ENCODE measurements around the gene CLIP2.
"Not testable (repeated sequence)": the region's sequence is repeated elsewhere in the genome, so short reads cannot be mapped to it uniquely, and the experiment has no call there.

Gene CLIP2

DNA sequence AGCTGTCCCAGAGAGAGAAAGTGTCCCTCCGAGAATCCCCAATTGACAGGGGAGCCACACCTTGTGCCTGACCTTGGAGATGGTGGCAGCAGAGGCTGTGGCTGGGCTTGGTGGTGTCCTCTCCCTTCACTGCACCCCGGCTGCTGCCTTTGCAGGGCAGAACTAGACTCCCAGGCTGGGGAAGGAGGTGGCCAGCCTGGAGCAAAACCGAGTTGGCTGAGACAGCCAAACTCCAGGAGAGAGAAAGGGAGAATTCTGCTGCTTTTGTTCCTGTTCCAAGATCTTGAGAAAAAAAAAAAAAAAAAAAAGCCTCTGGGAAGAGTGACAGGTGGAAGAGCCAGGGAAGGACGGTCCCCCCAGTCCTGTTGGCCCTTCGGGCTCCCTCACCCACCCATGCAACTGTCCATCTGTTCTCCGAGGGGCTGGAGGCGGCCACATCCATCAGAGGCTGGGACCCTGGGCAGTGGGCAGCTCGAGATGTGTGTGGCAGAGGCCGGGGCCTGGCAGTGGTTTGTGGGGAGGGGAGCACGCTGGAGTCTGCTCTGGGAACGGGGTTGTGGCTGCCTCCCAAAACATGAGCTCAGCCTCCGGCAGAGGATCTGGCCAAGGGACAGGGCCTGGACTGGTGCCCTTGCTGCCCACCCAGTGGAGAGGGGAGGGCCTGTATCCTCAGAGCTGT is 35.5 kb downstream of the CLIP2 start:
- in situ Hi-C loops (cut with HindIII; ENCODE audit: low sequenced_read_pairs), result no loop called here

DNA sequence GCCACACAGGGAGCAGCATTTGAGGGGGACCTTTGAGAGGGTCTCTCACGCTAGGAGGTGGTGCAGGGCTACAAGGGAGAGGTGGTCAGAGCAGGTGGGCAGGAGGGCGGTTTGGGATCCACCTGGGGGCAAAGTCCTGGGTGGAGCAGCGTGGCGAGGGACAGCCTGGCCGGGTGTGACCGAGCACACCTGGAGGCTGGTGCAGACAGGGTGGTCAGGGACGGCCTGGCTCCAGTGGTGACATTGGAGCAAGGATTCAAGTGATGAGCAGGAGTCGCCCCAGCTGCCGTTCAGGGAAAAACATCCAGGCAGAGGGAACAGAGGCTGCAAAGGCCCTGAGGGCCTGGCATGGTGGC is 36.0 kb downstream of the CLIP2 start:
- in situ Hi-C loops (cut with HindIII; ENCODE audit: low sequenced_read_pairs), result no loop called here

DNA sequence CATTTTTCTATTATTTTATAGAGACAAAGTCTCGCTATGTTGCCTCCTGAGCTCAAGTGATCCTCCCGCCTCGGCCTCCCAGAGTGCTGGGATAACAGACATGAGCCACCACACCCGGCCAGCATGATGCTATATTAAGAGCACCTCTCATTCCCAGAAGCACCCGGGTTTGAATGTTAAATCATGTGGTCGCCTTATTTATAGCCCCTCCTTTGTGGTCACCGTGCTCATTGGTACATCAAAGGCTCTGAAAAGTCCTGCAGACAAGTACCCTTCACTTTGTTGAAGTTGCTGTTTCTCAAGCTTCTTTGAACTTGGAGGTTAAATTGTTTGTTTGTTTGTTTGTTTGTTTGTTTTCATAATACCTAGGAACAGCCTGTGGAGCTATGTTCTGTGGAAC is 40.0 kb downstream of the CLIP2 start:
- in situ Hi-C loops (cut with HindIII; ENCODE audit: low sequenced_read_pairs), result no loop called here

DNA sequence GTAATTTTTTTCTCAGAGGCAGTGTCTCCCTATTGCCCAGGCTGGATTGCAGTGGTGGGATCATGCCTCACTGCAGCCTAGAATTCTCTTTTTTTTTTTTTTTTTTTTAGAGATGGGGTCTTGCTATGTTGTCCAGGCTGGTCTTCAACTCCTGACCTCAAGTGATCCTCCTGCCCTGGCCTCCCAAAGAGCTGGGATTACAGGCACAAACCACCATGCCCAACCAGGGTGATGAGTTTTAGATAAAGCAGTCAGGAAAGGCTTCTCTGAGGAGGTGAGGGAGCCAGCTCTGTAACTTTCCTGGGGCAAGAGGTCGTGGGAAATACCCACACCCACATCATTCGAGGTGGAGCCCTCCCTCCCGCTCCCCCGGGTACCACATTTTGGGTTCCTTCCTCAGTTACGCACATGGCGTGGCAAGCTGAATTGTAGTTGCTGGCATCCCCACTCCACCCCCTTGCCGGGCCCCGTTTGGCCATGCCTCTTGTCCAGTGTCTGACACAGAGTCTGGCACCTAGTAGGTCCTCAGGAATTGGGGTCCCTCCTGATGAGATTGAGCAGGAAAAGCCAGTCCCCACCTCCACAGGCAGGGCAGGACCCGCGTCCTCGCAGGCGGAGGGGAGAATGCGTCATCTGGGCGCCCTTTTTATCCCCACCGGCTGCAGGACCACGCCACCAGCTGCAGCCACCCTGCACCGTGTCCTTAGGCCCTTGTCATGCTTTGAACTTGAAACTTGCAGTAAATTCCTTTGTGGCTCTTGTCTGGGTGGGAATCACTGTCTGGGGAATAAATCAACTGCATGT is 43.4 kb downstream of the CLIP2 start:
- in situ Hi-C loops (cut with HindIII; ENCODE audit: low sequenced_read_pairs), result no loop called here

DNA sequence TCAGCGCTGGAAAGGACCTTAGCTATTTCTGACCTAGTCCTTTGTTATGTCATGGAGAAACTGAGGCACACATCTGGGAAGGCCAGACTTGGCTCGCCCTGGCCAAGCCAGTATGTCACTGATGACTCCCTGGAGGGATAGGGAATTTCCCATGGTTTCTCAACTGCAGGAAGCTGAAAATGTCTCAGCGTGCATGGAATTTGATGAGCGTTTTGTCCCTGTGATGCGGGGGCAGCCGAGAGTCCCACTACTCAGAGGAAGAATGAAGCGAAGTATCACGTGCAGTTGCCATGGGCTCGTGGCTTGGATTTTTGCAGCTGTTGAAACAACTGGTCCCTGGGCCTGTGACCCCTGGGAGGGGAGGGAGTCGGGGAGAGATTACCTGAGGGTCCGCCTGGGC is 44.8 kb downstream of the CLIP2 start:
- in situ Hi-C loops (cut with HindIII; ENCODE audit: low sequenced_read_pairs), result no loop called here

DNA sequence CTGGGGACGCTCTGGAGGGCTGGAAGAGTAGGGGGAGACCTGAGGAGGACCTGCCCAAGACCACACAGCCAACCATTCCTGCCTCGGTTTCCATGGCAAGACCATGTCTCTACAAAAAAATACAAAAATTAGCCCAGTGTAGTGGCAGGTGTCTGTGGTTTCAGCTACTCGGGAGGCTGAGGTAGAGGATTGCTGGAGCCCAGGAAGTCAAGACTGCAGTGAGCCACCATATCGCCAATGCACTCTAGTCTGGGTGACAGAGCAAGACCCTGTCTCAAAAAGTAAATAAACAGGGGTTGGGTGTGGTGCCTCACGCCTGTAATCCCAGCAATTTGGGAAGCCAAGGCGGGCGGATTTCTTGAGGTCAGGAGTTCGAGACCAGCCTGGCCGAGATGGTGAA is 48.7 kb downstream of the CLIP2 start:
- in situ Hi-C loops (cut with HindIII; ENCODE audit: low sequenced_read_pairs), result no loop called here

DNA sequence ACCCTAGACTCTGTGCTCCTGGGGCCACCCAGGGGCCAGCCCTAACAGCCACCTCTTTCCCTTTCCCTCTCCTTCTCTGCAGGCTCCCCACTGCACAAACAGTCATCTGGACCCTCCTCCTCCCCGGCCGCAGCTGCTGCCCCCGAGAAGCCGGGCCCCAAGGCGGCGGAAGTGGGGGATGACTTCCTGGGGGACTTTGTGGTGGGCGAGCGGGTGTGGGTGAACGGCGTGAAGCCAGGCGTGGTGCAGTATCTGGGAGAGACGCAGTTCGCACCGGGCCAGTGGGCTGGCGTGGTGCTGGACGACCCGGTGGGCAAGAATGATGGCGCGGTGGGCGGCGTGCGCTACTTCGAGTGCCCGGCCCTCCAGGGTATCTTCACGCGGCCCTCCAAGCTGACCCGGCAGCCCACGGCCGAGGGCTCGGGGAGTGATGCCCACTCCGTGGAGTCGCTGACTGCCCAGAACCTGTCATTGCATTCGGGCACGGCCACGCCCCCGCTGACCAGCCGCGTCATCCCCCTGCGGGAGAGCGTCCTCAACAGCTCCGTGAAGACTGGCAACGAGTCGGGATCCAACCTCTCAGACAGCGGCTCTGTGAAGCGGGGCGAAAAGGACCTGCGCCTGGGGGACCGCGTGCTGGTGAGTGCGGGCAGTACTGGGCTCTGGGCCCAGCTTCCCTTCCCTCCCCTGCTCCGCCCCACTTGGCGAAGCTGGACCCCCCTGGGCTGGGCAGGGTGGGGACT is 49.3 kb downstream of the CLIP2 start:
- in situ Hi-C loops (cut with HindIII; ENCODE audit: low sequenced_read_pairs), result no loop called here

DNA sequence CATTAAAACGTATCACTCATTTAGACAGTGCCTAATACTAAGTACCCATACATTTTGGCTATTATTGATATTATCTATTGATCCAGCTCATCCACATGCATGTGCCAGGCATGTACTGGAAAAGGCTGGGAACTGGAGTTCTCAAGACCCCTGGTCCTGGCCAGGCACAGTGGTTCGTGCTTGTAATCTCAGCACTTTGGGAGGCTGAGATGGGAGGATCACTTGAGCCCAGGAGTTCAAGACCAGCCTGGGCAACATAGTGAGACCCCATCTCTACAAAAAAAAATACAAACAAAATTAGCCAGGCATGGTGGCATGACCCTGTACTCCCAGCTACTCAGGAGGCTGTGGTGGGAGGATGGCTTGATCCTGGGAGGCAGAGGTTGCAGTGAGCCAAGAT is 50.4 kb downstream of the CLIP2 start:
- in situ Hi-C loops (cut with HindIII; ENCODE audit: low sequenced_read_pairs), result not testable (repeated sequence)

DNA sequence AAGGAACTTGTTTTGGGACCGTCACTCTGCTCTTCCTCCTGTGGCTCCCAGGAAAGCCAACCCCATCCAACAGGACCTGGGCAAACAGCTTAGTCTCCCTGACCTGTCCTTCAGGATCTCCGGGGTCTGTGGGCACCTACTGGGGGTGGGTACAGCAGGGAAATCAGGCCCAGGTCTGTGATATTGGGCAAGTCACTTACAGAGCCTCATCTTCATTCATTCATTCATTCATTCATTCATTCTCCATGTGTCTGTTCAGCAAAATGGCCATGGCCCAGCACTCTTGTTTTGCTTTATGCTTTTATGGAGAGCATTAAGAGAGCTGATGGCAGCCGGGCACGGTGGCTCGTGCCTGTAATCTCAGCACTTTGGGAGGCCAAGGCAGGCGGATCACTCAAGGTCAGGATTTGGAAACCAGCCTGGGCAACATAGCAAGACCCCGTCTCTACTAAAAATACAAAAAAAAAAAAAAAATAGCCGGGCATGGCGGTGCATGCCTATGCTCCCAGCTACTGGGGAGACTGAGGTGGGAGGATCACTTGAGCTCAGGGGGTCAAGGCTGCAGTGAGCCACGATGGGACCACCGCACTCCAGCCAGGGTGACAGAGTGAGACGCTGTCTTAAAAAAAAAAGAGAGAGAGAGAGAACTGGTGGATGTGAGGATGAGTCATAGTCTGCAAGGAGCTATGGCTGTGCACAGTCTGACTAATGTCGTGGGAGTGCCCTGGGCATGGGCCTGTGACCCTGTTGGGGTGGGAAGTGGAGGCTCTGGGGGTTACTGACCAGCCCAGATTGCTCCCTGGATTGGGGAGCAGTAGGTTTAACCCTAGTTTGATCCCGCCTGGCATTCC is 54.3 kb downstream of the CLIP2 start:
- in situ Hi-C loops (cut with HindIII; ENCODE audit: low sequenced_read_pairs), result no loop called here

DNA sequence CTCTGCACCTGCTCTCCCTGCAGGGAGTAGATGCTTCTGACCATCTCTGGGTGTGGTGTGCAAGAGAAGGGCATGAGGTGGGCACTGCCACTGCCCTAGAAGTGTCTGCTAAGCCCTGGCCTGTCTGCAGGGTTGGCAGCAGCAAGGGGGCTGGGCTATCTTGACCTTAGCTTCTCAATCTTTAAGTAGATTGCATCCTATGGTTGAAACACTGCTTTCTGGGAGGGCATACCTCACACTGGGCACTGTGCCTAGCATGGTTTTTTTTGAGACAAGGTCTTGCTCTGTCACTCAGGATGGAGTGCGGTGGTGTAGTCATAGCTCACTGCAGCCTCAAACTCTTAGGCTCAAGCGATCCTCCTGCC is 54.9 kb downstream of the CLIP2 start:
- in situ Hi-C loops (cut with HindIII; ENCODE audit: low sequenced_read_pairs), result no loop called here

DNA sequence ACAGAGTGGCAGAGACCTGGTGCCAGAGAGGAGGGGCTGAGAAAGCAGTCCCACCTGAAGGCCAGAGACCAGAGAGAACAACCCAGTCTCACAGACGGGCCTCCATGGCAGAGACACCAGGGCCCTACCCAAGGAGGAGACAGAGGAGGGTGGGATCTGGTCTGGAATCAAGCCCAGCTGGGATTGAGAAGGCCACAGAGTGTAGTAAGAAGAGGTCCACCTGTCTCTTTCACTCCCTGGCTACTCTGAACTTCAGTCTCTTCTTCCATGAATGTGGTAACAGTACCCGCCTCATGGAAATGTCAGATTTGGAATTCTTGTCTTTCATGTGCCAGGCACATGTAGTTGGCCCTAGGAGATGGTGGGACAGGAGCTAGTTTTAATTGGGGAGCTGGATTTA is 55.6 kb downstream of the CLIP2 start:
- in situ Hi-C loops (cut with HindIII; ENCODE audit: low sequenced_read_pairs), result no loop called here

DNA sequence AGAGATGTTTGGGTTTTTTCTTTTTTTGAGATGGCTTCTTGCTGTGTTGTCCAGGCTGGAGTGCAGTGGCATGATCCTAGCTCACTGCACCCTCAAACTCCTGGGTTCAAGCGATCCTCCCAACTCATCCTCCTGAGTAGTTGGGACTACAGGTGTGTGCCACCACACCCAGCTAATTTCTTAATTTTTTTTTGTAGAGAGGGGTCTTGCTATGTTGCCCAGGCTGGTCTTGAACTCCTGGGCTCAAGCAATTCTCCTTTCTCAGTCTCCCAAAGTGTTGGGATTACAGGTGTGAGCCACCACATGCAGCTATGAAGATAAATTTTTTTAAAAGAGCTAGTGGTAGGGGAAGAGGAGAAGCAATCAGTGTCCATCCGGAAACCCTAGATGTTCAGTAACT is 56.8 kb downstream of the CLIP2 start:
- in situ Hi-C loops (cut with HindIII; ENCODE audit: low sequenced_read_pairs), result no loop called here

DNA sequence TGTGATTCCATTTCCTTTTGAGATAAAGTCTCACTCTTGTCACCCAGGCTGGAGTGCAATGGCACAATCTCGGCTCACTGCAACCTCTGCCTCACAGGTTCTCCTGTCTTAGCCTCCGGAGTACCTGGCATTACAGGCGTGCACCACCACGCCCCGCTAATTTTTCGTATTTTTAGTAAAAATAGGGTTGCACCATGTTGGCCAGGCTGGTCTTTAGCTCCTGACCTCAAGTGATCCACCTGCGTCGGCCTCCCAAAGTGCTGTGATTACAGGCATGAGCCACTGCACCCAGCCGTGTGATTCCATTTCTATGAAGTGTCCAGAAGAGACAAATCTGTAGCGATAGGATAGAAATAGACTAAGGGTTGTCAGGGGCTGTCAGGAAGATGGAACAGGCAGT is 60.4 kb downstream of the CLIP2 start:
- in situ Hi-C loops (cut with HindIII; ENCODE audit: low sequenced_read_pairs), result no loop called here

DNA sequence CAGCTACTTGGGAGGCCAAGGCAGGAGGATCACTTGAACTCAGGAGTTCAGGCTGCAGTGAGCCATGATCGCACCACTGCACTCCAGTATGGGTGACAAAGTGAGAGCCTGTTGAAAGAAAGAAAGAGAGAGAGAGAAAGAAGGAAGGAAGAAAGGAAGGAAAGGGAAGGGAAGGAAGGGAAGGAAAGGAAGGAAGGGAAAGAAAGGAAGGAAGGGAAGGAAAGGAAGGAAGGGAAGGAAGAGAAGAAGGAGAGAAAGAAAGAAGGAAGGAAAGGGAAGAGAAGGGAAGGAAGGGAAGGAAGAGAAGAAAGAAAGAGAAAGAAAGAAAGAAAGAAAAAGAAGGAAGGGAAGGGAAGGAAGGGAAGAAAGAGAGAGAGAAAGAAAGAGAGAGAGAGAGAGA is 61.5 kb downstream of the CLIP2 start:
- in situ Hi-C loops (cut with HindIII; ENCODE audit: low sequenced_read_pairs), result no loop called here

DNA sequence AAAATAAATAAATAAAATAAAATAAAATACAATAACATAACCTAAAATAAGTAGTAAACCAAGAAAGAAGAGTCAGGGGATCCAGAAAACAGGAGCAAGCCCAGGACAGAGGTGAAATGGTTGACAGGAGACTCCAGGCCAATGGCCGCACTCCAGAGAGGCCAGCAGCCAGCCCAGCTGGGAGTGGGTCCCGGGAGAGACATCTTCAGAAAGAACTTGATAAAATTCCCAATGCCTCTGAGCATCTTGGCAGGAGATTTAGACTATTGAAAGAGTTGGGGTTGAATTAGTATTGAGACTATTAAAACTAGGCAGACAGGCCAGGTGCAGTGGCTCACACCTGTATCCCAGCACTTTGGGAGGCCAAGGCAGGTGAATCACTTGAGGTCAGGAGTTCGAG is 62.6 kb downstream of the CLIP2 start:
- in situ Hi-C loops (cut with HindIII; ENCODE audit: low sequenced_read_pairs), result no loop called here

DNA sequence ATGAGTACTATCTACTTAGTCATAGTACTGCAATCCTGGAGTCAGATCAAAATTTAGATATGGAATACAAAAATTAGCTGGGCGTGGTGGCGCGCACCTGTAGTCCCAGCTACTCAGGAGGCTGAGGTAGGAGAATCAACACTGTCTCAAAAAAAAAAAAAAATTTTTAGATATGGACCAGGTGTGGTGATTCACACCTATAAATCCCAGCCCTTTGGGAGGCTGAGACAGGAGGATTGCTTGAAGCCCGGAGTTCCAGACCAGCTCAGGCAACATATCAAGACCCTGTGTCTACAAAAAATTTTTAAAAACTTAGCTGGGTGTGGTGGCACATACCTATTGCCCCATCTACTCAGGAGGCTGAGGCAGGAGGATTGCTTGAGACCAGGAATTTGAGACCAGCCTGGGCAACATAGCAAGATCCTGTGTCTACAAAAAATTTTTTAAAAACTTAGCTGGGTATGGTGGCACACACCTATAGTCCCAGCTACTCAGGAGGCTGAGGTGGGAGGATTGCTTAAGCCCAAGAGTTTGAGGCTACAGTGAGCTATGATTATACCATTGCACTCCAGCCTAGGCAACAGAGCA is 63.4 kb downstream of the CLIP2 start:
- in situ Hi-C loops (cut with HindIII; ENCODE audit: low sequenced_read_pairs), result not testable (repeated sequence)

DNA sequence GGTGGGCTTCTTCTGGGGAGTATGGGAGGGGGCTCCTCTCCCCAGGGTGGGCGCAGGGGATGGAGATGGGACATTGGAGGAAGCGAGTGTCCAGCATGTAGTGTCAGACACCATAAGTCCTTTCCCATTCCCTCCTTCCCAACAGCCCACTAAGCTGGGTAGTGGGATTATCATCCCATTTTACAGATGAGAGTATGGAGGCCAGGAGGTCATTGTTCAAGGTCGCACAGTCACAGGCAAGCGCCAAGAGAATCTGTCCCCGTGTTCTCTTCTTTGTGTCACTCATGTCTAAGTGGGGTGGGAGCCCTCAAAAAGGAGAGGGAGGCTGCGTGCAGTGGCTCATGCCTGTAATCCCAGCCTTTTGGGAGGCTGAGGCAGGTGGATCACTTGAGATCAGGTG is 64.8 kb downstream of the CLIP2 start:
- in situ Hi-C loops (cut with HindIII; ENCODE audit: low sequenced_read_pairs), result no loop called here

DNA sequence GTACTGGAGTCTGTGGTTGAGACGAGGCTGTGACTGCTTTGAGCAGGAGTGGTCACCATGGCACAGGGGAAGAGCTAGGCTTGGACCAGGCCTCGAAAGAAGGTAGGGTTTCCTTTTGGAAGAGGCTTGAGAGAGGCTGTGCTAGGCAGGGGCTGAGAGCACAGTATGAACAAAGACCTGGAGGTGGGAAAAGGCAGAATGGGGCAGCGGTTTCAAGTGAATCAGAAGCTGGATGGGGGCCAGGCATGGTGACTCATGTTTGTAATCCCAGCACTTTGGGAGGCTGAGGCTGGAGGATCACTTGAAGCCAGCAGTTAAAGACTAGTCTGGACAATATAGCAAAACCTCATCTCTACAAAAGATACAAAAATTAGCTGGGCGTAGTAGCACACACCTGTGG is 65.9 kb downstream of the CLIP2 start:
- in situ Hi-C loops (cut with HindIII; ENCODE audit: low sequenced_read_pairs), result no loop called here

DNA sequence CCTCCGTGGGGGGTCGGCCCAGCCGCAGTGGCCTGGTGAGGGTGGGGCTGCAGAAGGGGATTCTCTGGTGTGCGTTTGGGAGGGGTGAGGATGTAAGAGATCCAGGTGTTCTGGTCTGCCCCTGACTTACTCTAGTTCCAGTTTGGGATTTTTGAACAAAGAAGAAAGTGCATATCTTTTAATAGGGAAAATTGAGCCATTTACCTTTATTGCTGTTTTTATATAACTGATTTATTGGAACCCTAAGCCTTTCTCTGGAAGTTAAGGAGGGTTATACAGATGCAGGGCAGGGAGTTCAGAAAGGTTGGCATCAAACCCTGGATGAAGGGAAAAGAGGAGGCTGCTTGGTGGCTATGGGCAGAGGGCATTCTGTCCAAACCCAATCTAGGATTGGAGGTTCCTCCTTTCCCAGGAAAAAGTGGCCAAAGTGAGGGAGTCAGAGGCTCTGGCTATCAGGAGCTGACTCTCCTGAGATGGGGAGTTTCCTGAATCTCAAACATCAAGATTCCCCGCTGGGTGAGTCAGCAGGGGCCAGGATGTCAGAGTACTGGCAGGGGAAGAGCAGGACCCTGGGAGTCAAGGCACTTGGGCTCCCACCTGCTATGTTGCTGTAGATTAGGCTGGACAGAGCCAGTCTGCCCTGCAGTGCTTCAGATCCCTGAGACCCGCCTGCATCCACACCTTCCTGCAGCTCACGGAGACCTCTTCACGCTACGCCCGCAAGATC is 67.5 kb downstream of the CLIP2 start:
- in situ Hi-C loops (cut with HindIII; ENCODE audit: low sequenced_read_pairs), result no loop called here

DNA sequence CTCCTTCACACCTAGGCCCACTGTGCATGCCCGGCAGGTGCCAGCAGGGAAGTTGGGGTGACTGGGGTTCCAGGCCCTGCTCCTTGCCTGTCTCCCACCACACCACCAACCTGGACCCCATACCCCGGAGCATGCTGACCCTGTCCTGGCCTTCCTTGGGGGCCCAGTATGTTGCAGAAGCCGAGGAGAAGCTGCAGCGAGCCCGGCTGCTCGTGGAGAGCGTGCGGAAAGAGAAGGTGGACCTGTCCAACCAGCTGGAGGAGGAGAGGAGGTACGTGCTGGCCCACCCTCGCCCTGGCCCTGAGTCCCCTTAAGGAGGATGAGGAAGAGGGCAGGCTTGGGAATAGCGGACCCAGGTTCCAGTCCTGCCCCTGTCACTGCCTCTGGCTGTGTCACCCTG is 70.8 kb downstream of the CLIP2 start:
- in situ Hi-C loops (cut with HindIII; ENCODE audit: low sequenced_read_pairs), result no loop called here

Measured in DLD1 (cell line).